Cardiac septum (tissue), 1 donor: Measurements from ENCODE around the gene GABBR2. TPM values are rescaled to one million over a fixed set of nuclear protein-coding genes. Genes with fewer than 3 reads are reported as not detected.
A peak's percentile ranks its signal among the peaks of the same experiment; 100 is the strongest.

Experiments
- DNase-seq: peaks from one replicate; pipeline ENCODE4 v3.0.0-alpha.2; 2020; ENCODE audit warnings: low spot score
- intact Hi-C: fragments of 100-400 bp; cut with DNase I; formaldehyde crosslinking; loops from one replicate; pipeline ENCODE4 v1.14.0; 2022
- total RNA-seq: library from RNA; stranded (reverse); fragmentation: NEBNext Ultra II Directional; extraction: Animal tissue kit (Norgen Biotek cat#: 25700); gene quantifications from one replicate; pipeline ENCODE4 v1.2.1, GENCODE V29; 2021
- donor health status: DM: no; HTN: no; CAD: no.

The GABBR2 gene
- total RNA-seq, 1 donor from 2014 or later = 1.1 TPM

DNA sequence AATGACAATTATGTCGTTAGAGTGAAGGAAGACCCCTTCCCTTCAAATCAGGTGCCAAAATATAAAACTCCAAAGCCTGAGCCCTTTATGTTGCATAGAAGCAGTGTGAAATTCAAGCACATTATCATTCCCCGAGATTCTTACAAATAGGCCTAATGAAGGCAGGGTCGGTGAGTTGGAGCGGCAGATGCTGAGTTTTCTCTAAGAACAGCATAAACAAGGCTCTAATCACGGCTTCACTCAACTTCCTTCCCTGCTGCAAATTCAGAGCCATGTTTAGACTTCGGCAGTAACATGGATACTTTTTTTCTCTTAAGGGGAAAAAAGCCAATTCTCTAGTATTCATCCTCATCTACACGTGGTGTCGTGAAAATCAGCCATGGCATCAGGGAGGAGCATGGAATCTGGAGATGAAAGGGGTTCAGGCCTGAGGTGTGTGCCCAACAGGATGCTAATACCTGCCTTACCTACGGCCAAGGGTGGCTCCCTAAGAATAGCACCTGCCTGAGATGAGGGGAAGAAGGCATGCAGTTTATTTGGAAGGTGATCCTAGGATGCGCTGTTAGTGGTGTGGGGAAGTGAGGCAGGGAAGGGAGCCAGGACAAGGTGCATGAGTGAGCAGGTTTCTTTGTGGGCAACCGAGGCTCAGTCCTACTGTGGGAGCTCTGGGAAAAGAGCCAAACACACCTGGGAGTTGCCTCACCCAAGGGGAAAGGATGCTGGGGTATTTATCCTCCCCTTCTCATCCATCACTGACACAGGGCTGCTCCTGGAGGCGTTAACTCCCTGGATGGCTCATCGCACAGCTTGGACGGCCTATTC, 306.5 kb downstream of the GABBR2 start:
- DNase-seq = peak; percentile 68
- intact Hi-C loops = no loop called here

GRCh38 chr9:98401140-98402018, 307.4 kb downstream of the GABBR2 start:
- DNase-seq = peak; percentile 35
- intact Hi-C loops = no loop called here

DNA sequence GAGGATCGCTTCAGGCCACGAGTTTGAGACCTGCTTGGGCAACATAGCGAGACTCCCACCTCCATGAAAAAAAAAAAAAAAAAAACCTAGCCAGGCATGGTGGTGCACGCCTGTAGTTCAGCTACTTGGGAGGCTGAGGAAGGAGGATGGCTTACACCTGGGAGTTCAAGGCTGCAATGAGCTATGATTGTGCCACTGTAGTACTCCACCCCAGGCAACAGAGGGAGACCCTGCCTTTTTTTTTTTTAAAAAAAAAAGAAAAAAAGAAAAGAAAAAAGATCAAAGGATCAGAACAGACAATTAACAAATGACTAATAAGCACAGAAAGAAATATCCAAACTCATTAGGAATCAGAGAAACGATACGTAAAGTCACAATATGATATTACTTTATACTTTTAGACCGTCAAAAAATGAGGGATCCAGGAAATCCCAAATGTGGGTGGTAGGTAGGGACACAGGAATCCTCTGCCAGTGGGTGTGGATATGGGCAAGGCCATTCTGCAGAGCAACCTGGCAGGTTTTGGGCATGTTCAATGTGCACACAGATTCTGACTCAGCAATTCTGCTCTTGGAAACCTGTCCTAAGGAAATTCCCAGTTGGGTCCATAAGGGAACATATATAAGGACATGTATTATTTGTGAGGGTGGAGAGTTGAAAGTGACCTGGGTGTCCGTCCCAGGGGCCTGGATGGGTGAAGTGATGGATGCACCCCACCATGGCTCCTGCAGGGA, 308.6 kb downstream of the GABBR2 start:
- no peak for DNase-seq
- intact Hi-C loops = no loop called here

- peak; percentile 17 for DNase-seq
- intact Hi-C loops = no loop called here
These were observed 312.1 kb downstream of the GABBR2 start for GRCh38 chr9:98396656-98397055.

GRCh38 chr9:98396236-98396635, 312.5 kb downstream of the GABBR2 start:
- intact Hi-C loops = no loop called here
- DNase-seq = peak; percentile 64

DNA sequence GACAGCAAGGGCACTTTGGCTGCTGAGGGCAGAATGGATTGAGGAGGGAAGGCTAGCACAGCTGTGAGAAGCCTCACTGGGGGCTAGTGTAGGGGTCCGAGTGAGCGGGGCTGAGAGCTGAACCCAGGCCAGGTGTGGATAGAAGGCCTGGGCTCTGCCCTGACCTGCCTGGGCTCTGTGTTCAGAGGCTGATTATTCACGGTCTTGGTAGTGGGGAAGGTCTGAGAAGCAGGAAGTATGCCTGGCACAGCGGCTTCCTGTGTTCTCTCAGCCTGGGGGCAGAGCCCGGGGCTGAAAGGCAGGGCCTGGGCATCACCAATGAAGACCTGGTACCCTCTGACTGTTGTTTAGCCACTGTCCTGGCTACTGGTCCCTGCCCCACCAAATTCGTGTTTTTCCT, 316.9 kb downstream of the GABBR2 start:
- no peak for DNase-seq
- intact Hi-C loops = no loop called here

GRCh38 chr9:98391406-98391805, 317.3 kb downstream of the GABBR2 start:
- no peak for DNase-seq
- intact Hi-C loops = no loop called here

- intact Hi-C loops = no loop called here
- DNase-seq = no peak
These were observed 323.0 kb downstream of the GABBR2 start for GRCh38 chr9:98385751-98386150.

DNA sequence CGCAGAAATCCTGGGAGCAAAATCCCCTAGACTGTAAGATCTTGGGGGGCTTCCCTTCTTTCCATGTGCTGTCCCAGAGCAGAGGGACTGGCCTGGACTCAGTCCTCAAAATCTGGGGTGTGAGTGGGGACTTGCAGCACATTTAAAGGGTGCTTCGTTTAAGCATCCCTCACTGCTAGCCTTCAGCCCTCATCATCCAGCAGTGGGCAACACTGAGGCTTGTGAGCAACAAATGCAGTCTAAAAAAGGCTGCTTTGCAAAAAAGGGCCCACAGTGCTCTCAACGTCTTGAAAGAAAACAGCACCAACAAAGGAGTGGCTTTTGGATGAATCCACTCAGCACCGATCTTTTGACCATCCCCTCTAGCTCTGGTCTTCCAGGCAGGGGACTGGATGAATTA, 325.0 kb downstream of the GABBR2 start:
- intact Hi-C loops = no loop called here
- DNase-seq = no peak

GRCh38 chr9:98381311-98382103, 327.2 kb downstream of the GABBR2 start:
- intact Hi-C loops = no loop called here
- DNase-seq = no peak

GRCh38 chr9:98380065-98380681, 328.6 kb downstream of the GABBR2 start:
- DNase-seq = no peak
- intact Hi-C loops = no loop called here

GRCh38 chr9:98379572-98379971, 329.2 kb downstream of the GABBR2 start:
- intact Hi-C loops = no loop called here
- DNase-seq = no peak

- intact Hi-C loops = no loop called here
- DNase-seq = no peak
These were observed 329.9 kb downstream of the GABBR2 start for GRCh38 chr9:98378794-98379193.

GRCh38 chr9:98378206-98378780, 330.4 kb downstream of the GABBR2 start:
- no peak for DNase-seq
- intact Hi-C loops = no loop called here

DNA sequence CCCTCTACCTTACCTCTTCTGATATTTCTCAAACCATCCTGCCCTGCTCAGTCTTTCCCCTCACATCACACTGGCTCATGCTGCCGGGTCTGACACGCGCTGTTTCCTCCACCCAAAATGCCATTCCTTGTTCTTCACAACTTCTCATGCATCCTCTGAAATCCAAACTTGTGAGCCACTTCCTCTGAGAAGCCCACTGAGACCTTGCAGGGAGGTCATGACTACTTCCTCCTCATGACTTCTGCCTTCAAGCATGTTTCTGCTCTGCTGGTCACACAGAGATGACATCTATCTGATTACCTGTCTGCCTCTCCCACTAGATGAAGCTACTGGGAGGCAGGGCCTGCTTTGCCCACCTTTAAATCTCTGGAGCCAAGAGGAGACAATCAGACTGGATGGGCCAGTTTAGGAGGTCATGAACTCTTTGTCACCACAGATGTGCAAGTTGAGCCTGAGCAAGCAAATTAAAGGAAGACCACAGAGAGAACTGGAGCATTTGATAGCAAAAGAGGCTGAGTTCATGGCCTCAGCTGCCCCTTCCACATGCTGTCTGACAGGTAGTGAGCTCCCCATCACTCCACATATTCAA, 333.5 kb downstream of the GABBR2 start:
- no peak for DNase-seq
- intact Hi-C loops = no loop called here

- DNase-seq = no peak
- intact Hi-C loops = no loop called here
These were observed 334.2 kb downstream of the GABBR2 start for GRCh38 chr9:98374385-98375051.

- DNase-seq = no peak
- intact Hi-C loops = no loop called here
These were observed 335.1 kb downstream of the GABBR2 start for GRCh38 chr9:98373609-98374008.
